Measurements from ENCODE around the gene CX3CL1. TPM values are rescaled to one million over a fixed set of nuclear protein-coding genes. Genes with fewer than 3 reads are reported as not detected.
"Not testable (repeated sequence)": the region's sequence is repeated elsewhere in the genome, so short reads cannot be mapped to it uniquely, and the experiment has no call there.

The CX3CL1 gene
- total RNA-seq, 2 experiments from 2014 or later = not detected

DNA sequence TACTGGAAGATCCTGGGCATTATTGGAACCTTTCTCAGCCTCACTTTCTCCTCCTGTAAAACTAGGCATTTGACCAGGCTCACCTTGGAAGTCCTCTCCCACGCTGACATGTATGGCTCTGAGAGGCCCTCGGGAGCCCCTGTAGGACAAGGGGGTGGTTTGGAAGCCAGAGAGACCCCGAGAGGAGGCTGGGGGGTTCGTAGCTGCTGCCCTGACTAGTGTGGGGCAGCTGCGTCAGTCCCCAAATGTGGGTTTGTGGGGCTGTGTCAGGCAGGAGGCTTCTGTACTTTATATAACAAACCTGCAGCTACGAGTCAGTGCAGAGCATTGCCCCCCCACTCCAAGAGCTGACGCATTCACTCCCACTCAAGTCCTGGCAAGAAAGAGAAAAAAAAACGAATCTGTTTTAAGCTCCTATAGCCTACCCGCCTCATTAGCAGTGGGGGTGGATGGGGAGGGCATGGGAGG, 1.8 kb downstream of the CX3CL1 start:
- H3K27ac ChIP-seq (ENCODE audit: low read depth, low read length, poor library complexity, severe bottlenecking) = no peak overlapping the region
- intact Hi-C loops (cut with micrococcal nuclease; ENCODE audit: unreplicated experiment) = no loop called here
- no peaks in the 10 kb centered on the region for H3K36me3 ChIP-seq (ENCODE audit: insufficient read depth, low read length)
- no peaks in the 10 kb centered on the region for H3K79me2 ChIP-seq (ENCODE audit: insufficient read depth, low read depth, low read length)
- ChIA-PET CTCF (ENCODE audit: unreplicated experiment) (no interaction called here), POLR2A (no interaction called here)
- no peaks in the 10 kb centered on the region for H3K9me2 ChIP-seq (ENCODE audit: insufficient read depth, low read length)
- no peak overlapping the region for H2AFZ ChIP-seq (ENCODE audit: low read length)
- no peak overlapping the region for H3K4me2 ChIP-seq (ENCODE audit: low read length)
- peaks cover 4% of the 10 kb centered on the region for H3K4me1 ChIP-seq (ENCODE audit: insufficient read depth, low read length, poor library complexity, severe bottlenecking)
- H3K4me3 ChIP-seq (ENCODE audit: low read depth, low read length, poor library complexity, severe bottlenecking) = no peak overlapping the region
- H3K9me3 ChIP-seq (ENCODE audit: low read length) = no peaks in the 10 kb centered on the region
- no TSS peak for BruUV-seq (replicated peaks)
- DNase-seq (ENCODE audit: low spot score) = no peak
- no peaks in the 10 kb centered on the region for H4K20me1 ChIP-seq (ENCODE audit: insufficient read depth, low read length)
- TF ChIP-seq, protein P1, sequence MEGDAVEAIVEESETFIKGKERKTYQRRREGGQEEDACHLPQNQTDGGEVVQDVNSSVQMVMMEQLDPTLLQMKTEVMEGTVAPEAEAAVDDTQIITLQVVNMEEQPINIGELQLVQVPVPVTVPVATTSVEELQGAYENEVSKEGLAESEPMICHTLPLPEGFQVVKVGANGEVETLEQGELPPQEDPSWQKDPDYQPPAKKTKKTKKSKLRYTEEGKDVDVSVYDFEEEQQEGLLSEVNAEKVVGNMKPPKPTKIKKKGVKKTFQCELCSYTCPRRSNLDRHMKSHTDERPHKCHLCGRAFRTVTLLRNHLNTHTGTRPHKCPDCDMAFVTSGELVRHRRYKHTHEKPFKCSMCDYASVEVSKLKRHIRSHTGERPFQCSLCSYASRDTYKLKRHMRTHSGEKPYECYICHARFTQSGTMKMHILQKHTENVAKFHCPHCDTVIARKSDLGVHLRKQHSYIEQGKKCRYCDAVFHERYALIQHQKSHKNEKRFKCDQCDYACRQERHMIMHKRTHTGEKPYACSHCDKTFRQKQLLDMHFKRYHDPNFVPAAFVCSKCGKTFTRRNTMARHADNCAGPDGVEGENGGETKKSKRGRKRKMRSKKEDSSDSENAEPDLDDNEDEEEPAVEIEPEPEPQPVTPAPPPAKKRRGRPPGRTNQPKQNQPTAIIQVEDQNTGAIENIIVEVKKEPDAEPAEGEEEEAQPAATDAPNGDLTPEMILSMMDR (conservative IDR thresholded peaks at IDR 0.05; ENCODE audit: low read length) = no peak
- TF ChIP-seq EZH2phosphoT487 (IDR thresholded peaks at IDR 0.05; ENCODE audit: borderline replicate concordance, low read depth, low read length) = no peak

DNA sequence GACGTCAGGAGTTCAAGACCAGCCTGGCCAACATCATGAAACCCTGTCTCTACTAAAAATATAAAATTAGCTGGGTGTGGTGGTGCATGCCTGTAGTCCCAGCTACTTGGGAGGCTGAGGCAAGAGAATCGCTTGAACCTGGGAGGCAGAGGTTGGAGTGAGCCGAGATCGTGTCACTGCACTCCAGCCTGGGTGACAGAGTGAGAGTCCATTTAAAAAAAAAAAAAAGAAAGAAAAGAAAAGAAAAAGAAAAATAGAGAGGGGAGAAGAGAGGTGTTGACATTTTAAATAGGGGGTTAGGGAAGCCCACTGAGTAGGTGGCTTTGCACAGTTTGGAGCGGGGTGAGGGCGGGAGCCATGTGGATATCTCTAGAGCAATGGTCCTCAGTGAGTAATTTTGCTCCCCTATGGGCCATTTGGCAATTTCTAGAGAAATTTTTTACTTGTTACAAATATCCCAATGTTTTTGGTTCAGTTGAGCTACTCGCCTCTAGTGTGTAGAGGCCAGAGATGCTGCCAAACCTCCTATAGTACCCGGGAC, 2.7 kb downstream of the CX3CL1 start:
- H3K9me3 ChIP-seq (ENCODE audit: low read length); H3K79me2 ChIP-seq (ENCODE audit: insufficient read depth, low read depth, low read length); H3K36me3 ChIP-seq (ENCODE audit: insufficient read depth, low read length); H2AFZ ChIP-seq (ENCODE audit: low read length); CTCF ChIA-PET (ENCODE audit: unreplicated experiment); H3K27ac ChIP-seq (ENCODE audit: low read depth, low read length, poor library complexity, severe bottlenecking); H3K4me1 ChIP-seq (ENCODE audit: insufficient read depth, low read length, poor library complexity, severe bottlenecking); H3K9me2 ChIP-seq (ENCODE audit: insufficient read depth, low read length); H3K4me2 ChIP-seq (ENCODE audit: low read length); BruUV-seq (replicated peaks); H4K20me1 ChIP-seq (ENCODE audit: insufficient read depth, low read length); intact Hi-C loops (cut with micrococcal nuclease; ENCODE audit: unreplicated experiment); DNase-seq (ENCODE audit: low spot score); H3K4me3 ChIP-seq (ENCODE audit: low read depth, low read length, poor library complexity, severe bottlenecking): not testable (repeated sequence)
- POLR2A ChIA-PET = interaction anchor here (0.6 kb wide), 1 partner anchor 35 kb away, joined by 3 read pairs; no protein-coding TSS in a partner anchor

DNA sequence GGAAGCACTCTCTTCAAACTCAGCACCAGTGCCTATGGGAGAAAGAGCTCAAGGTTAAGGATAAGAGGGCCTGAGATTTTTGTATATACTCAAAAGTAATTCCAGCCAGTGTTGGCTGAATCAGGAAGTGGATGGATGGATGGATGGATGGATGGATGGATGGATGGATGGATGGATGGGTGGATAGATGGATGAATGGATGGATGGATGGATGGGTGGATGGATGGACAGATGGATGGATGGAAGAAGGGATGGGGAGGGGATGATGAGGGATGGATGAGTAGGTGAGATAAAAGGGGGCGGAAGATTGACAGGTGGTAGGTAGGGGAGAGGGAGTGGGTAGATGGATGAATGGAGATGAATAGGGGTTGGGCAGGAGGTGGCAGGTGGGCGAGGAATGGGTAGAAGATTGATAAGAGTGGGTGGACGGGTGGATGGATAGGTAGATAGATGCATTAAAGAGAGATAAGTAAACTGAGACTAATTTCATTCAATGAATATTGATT, 4.1 kb downstream of the CX3CL1 start:
- Histone ChIP-seq H3K9me2 (ENCODE audit: insufficient read depth, low read length) (no peaks in the 10 kb centered on the region), H3K4me3 (ENCODE audit: low read depth, low read length, poor library complexity, severe bottlenecking) (no peak overlapping the region), H3K27ac (ENCODE audit: low read depth, low read length, poor library complexity, severe bottlenecking) (no peak overlapping the region), H4K20me1 (ENCODE audit: insufficient read depth, low read length) (no peaks in the 10 kb centered on the region), H3K36me3 (ENCODE audit: insufficient read depth, low read length) (no peaks in the 10 kb centered on the region), H3K79me2 (ENCODE audit: insufficient read depth, low read depth, low read length) (no peaks in the 10 kb centered on the region), H3K4me2 (ENCODE audit: low read length) (no peak overlapping the region), H3K4me1 (ENCODE audit: insufficient read depth, low read length, poor library complexity, severe bottlenecking) (peaks cover 4% of the 10 kb centered on the region), H2AFZ (ENCODE audit: low read length) (no peak overlapping the region), H3K9me3 (ENCODE audit: low read length) (no peaks in the 10 kb centered on the region)
- intact Hi-C loops (cut with micrococcal nuclease; ENCODE audit: unreplicated experiment) = no loop called here
- ChIA-PET POLR2A (interaction anchor here (0.5 kb wide), 1 partner anchor 1006 kb away, joined by 3 read pairs; no protein-coding TSS in a partner anchor), CTCF (ENCODE audit: unreplicated experiment) (no interaction called here)
- TF ChIP-seq, protein P1 (conservative IDR thresholded peaks at IDR 0.05; ENCODE audit: low read length) = no peak
- TF ChIP-seq EZH2phosphoT487 (IDR thresholded peaks at IDR 0.05; ENCODE audit: borderline replicate concordance, low read depth, low read length) = no peak
- no TSS peak for BruUV-seq (replicated peaks)
- DNase-seq (ENCODE audit: low spot score) = no peak

Measured in OCI-LY7 (cell line).